Peyer's patch (tissue), 4 donors: ENCODE data around the gene TRIM17.

Source experiments
- CTCF ChIP-seq, 6 experiments: fragments of 450-650 bp in 4 of 6; fragments of 200-600 bp in 2 of 6; sonication (generic) in 1 of 6; IDR thresholded peaks; one replicate each; pipeline ENCODE4 v1.5.1; 2017 to 2019; ENCODE audit warnings: antibody characterized with exemption in 6 of 6, mild to moderate bottlenecking in 3 of 6, moderate library complexity in 1 of 6
- POLR2A ChIP-seq, 2 donors: fragments of 450-650 bp; IDR thresholded peaks; one replicate each; pipeline ENCODE4 v1.5.1; 2017; ENCODE audit warnings: antibody characterized with exemption in 2 of 2, mild to moderate bottlenecking in 2 of 2, moderate library complexity in 2 of 2

- no peak for TF ChIP-seq CTCF (IDR thresholded peaks at IDR 0.05)
- no peak for TF ChIP-seq POLR2A (IDR thresholded peaks at IDR 0.05)
Measured at GRCh38 chr1:228364068-228364705, 52.5 kb downstream of the TRIM17 start.
